GM15510 (cell line): ENCODE measurements around the gene VIL1.

Experiments used
- POLR2A ChIP-seq: IDR thresholded peaks from 3 replicates; pipeline ENCODE4 v1.6.1; 2011; ENCODE audit warnings: borderline replicate concordance; ENCODE audit not compliant: insufficient read length; ENCODE audit errors: extremely low read depth

VIL1 gene

GRCh38 chr2:218436992-218437391 lies 18.1 kb downstream of the VIL1 start:
- TF ChIP-seq POLR2A, result no peak

GRCh38 chr2:218437969-218438368 lies 19.0 kb downstream of the VIL1 start:
- no peak for TF ChIP-seq POLR2A

- no peak for TF ChIP-seq POLR2A
Measured at GRCh38 chr2:218438596-218438995, 19.7 kb downstream of the VIL1 start.

GRCh38 chr2:218444692-218445357 lies 25.9 kb downstream of the VIL1 start:
- TF ChIP-seq POLR2A, result no peak

- TF ChIP-seq POLR2A, result no peak
Measured at GRCh38 chr2:218445602-218446001, 26.7 kb downstream of the VIL1 start.

- TF ChIP-seq POLR2A, result no peak
Measured at GRCh38 chr2:218446547-218446946, 27.6 kb downstream of the VIL1 start.

- no peak for TF ChIP-seq POLR2A
Measured at GRCh38 chr2:218447072-218447471, 28.1 kb downstream of the VIL1 start.

- TF ChIP-seq POLR2A, result no peak
Measured at GRCh38 chr2:218448934-218449333, 30.0 kb downstream of the VIL1 start.

- no peak for TF ChIP-seq POLR2A
Measured at GRCh38 chr2:218452079-218452478, 33.2 kb downstream of the VIL1 start.

GRCh38 chr2:218456849-218457248 lies 37.9 kb downstream of the VIL1 start:
- TF ChIP-seq POLR2A, result no peak

- TF ChIP-seq POLR2A, result no peak
Measured at GRCh38 chr2:218458598-218458997, 39.7 kb downstream of the VIL1 start.

- no peak for TF ChIP-seq POLR2A
Measured at GRCh38 chr2:218465987-218466633, 47.2 kb downstream of the VIL1 start.

- no peak for TF ChIP-seq POLR2A
Measured at GRCh38 chr2:218470448-218470847, 51.5 kb downstream of the VIL1 start.

GRCh38 chr2:218471036-218471435 lies 52.1 kb downstream of the VIL1 start:
- no peak for TF ChIP-seq POLR2A

- no peak for TF ChIP-seq POLR2A
Measured at GRCh38 chr2:218471982-218472381, 53.1 kb downstream of the VIL1 start.

GRCh38 chr2:218472988-218473387 lies 54.1 kb downstream of the VIL1 start:
- no peak for TF ChIP-seq POLR2A

GRCh38 chr2:218474527-218474926 lies 55.6 kb downstream of the VIL1 start:
- TF ChIP-seq POLR2A, result no peak

- no peak for TF ChIP-seq POLR2A
Measured at GRCh38 chr2:218476676-218477075, 57.8 kb downstream of the VIL1 start.

GRCh38 chr2:218477247-218477646 lies 58.3 kb downstream of the VIL1 start:
- TF ChIP-seq POLR2A, result no peak
